SKM-1 treated with dmso at 0.1 percent for 144 hours (cell line): ENCODE results near the gene RNF11.
A peak's percentile ranks its signal among the peaks of the same experiment; 100 is the strongest.

Source experiments
- DNase-seq: peaks from one replicate; lab custom pipeline; 2025; ENCODE audit not compliant: unreplicated experiment; lab: John Stamatoyannopoulos, UW

Gene RNF11

DNA sequence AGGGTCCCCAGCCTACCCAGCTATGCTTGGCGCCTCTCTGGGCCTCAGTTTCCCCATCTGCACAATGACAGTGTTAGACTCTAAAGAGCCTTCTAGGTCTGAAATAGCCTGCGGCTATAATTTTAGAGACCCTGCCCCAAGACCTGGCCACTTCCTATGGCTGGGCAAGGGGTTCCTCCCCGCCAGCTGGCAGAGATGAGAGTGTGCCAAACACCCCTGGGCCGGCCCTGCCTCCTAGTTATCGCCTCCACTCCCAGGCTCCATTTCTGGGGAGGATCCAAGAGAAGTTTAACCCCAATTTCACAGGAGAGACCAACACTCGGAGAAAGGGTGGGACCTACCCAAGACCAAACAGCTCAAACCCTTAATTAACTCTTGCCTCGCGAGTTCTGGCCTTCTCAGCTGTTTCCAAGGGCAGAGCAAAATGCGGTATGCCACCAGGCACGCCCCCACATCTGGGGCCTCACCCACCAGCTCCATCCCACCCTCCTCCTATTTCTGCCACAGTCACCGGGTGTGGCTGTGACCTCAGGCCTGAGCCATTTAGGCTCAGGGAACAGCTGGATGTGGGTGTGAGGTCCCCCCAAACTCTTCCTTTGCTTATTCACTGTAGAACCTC, 58.6 kb downstream of the RNF11 start:
- no peak for DNase-seq

DNA sequence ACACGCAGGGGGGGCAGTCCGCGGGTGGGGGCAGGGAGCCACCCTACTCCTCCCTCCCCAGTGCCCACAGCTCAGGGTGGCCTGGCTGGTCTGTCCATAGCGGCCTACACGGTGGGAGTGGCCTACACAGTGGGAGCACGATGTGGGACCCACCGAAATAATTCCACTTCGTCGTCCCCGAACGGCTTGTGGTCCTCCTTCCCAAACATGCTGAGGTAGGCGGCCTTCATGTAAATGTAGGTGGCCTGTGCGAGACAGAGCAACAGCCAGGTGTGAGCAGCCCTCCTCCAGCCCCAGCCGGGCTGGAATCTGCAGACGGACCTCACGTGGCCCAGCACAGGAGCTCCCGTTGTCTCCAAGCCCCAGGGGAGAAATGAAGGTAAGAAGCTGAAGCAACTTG, 59.9 kb downstream of the RNF11 start:
- no peak for DNase-seq

DNA sequence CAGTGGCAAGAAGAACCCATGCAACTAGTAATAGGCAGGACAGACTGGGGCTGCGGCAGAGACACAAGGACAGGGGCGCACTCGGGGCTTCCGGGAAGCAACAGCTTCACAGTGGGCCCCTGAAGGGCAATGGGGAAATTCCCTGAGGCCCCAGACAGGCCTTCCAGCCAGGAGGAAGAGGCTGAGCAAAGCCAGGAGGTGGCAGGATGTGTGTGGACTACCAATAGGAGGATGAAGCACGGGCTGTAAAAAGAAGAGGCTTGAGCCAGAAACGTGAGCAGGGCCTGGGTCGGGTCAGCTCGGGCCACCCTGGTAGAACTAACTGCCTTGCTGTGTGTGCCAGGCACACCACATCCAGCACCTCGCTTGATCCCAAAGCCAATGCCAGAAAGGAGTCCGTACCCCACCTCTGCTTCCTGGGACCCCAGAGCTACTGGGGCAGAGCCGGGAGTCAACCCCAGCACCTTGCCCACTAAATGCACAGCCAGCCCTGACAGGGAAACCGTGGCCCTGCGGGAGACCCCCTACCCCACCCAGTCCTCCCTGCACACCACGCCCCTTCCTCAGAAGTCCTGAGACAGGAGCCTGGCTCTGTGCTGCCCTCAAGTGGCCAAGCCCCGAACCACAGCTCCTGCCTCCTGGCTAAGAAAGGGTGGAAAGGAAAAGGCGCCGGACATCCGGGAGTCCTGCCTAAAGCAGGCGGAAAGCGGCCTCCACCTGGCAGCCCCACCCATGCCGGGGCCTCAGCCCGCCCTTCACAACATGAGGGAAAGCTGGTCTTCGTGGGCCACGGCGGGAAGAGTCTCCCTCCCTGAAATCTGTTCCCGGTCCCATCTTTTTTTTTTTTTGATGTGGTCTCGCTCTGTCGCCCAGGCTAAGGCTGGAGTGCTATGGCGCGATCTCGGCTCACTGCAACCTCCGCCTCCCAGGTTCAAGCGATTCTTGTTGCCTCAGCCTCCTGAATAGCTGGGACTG, 60.6 kb downstream of the RNF11 start:
- peak; percentile 62 for DNase-seq

DNA sequence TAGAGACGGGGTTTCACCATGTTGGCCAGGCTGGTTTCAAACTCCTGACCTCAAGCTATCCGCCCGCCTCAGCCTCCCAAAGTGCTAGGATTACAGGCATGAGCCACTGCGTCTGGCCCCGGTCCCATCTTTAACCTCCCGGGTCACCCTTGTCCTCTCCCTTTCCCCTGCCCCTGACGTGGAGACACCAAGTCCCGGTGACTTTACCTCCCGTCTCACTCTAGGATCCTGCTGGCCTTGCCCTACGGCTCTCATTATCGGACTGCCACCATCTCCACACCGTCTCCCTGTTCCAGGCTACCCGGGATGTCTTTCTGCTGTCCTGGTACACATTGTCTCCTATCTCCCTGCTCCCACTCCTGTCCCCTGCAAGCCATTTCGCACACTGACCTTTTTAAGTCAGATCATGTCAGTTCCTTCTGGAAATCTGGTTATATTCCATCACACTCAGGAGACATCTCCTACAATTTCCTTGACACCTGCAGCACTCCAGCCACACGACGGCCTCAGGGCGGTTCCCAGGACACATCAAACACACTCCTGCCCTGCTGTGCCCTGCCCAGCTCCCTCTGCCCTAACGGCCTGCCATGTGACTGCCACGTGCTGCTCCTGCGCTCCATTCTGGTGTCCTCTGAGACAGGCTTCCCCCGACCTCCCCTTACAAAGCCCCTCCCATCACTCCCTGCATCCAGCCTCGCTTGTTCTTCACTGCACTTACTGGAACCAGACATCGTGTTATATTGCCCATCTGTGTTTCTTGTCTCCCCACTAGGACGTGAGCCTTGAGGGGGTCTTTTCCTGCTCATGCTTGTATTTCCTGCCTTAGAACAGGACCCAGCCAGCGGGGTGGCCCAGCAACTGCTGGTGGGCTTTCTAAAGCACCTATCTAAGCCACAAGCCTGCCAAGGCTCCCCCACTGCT, 61.6 kb downstream of the RNF11 start:
- no peak for DNase-seq

DNA sequence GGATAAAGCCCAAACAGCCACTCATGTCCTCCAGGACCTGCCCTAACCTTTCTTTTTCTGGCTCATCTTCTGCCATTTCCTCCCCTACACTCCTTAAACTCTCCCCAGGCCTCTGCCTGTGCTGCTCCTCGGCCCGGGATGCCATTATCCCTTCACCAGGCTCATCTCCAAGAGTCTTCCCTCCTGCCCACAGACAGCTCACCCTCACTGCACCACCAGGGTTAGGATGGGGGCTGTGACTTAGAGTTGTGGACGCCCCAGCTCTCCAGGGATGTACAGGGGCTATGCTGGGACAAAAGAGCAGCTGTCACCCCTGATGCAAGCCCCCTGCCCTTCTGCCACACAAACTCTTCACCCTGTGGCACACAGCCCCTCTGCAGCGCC, 62.2 kb downstream of the RNF11 start:
- DNase-seq: no peak

DNA sequence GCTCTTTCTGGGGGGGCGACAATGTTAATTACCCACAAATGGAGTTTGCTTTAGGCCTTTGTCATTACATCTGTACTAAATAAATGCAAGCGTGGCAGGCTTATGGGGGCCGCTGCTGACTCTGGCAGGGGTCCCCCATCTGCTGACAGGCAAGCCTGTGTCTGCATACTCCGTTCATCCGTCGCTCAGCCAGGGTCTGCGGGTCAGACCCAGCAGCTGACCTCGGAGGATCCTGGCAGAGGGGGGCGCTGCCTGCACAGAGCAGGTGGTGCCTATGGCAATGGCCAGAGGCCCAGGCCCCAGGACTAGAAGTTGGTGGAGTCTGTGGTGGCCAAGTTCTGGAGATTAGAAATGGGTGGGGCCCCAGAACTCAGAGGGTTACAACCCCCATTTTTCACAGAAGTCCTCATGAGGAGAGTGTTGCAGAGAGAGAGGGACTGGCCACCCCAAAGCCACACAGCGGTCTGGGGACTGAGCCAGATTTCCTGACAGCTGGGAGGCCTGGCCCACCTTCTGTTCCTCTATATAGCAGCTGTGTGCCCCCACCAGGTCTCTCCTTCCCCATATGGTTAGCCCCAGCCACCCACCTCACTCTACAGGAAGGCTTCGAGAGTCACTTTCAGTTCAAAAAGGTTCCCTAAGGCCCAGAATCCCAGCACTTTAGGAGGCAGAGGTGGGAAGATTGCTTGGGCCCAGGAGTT, 63.3 kb downstream of the RNF11 start:
- DNase-seq: no peak

DNA sequence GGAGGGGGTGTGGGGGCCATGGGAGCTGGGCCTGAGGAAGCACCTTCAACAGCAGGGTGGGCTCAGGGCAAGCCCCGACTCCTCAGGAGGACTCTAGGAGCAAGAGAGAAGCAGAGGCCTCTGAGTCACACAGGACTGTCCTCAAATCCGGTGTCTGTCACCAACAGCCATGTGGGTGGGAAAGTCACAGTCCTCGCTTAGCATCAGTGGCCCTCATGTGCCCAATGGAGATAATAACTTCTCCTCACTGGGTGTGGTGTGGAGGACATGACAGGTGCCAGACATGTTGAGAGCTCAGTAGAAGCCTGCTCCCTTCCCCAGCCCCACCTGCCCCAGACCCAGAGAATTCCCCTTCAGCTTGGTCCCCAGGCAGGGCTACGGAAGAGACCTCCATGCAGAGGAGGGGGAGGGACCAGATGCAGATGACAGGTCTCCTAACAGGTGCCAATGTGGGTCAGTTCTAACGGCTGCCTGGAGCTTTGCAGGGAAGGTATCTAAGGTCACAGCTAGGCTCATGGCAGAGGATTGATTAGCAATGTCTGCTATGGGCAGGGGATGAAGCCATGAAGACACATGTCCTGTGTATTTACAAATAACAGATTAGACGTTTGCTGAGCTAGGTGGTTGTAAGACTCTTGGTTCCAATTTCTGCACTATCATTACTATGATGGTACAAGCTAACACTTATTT, 64.1 kb downstream of the RNF11 start:
- DNase-seq: no peak

DNA sequence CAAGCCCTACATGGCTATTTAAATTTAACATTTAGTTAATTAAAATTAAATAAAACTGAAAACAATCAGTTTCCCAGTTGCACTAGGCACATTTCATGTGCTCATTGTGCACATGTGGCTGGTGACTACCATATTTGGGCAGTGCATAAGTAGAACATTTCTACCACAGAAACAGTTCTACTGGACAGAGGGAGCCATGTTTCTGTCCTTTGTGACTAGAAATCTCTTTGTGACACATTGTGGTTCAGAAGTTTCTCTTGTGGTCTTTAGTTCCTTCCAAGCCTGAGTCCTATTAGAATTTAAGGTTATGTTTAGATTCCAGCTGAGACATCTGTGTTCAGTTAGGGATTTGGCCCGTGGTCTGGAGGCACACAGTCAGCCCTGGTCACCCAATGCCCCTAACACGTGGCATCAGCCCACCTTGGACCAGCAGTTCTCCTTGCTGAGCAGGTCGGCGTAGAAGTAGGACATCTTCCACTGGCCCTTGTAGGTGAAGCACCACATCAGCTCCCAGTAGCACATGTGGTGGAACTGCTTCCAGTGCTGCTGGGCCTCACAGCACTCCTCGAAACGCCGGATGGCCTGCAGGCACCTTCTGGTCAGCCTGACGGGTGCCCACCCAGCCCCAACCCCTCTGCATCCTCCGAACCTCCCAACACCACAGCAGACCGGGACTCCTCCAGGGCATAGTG, 65.2 kb downstream of the RNF11 start:
- DNase-seq: no peak

DNA sequence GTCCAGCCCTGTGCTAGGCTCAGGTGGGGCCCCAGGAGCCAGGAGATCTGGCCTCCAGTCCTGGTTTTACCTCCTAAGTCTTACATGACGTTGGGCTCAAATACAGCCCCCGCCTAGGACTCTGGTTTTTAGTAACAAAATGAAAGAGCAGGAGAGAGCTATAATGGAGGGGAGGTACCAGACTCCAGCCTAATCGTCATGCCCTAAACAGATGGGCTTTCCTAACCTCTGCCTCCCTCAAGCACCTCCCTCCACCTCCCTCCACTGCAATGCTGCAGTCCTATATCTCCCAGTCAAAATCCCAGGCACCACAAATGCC, 65.7 kb downstream of the RNF11 start:
- no peak for DNase-seq

DNA sequence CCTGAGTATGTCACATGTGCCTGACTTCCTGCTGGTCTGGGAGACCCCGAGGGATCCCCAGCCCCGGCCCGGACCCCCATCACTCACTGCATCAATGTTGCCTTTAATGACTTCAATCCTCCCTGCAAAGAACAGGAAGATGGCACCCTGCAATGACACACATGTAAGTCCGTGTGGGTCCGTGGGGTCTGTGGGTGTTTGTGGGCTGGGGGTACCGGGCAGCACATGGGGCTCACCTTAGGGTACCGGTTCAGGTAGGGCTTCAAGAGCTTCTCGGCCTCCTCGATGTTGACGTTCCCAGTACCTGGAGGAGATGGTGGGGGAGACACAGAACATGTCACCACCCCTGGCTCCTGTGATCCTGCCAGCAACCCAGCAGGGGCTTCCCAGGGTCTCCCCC, 66.2 kb downstream of the RNF11 start:
- DNase-seq: no peak

DNA sequence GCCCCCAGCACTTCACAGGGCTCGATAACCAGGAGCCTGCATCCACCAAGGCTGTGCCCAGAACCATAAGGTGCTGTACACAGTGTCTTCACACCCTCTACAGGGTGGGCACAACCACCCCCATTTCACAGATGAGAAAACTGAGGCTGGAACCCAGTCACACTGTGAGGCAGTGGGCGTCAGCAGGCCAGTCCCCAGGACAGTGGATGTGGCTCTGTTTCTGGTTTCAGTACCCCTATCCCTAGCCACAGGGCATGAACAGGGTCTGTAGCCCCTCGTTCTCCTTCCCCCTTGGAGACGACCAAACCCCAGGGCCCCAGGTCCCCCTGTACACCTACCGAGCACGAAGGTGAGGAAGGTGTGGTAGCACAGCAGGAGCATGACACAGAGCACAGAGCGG, 66.7 kb downstream of the RNF11 start:
- no peak for DNase-seq

DNA sequence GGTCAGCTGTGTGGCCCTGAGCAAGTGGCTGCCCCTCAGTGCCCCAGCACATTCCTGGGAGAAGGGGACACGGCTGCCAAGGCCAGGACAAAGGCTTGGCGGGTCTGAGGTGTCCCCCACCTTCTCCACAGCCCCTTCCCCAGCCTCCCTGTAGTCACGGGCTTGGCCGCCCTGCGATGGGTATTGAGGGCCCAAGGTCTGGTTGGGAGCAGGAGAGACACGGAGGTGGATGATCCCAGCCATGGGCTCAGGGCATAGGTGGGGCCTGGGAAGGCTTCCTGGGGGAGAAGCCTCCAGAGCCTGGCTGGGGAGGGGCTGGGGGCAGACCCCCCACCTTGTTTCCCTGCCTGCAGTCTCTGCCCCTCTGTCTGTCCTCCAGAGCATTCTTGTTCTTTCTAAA, 67.2 kb downstream of the RNF11 start:
- no peak for DNase-seq

DNA sequence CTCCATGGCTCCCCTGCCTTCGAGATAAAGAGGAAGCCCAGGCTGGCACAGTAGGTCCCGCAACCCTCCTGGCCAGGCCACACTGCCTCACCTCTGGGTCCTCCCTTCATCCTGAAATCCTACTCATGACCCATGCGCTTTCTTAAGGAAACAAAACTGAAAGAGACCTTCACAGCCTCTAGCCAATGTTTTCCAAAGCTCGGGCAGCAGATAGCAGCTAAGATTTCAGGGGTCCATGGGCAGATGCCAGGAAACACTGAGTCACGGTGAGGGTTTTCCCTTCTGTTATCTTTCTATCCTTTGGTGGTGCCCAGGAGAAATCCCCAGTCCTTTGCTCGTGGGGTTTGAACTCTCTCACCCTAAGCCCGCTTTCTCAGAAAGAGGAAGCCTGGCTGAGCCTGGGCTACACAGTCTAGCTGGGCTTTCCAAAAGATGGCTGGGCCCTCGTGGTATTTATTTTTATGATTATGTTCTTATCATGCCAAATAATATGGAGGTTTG, 67.7 kb downstream of the RNF11 start:
- no peak for DNase-seq

DNA sequence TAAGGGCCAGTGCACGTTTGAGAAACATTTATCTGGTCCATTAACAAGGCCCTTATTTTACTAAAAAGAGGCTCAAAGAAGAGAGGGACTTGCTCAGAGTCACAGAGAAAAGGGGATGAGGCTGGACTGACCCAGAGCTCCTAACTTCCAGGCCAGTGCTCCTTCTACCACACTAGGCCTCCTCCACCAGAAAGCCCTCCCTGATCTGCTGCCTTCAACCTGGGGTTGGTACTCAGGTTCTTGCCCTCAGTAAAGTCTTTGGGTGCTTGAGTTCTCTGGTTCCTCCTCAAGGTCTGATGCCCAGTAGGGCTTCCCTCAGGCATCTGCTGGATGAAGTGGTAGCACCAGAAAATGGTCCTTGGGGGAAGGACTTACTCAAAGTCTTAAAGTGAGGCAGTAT, 68.3 kb downstream of the RNF11 start:
- DNase-seq: no peak

DNA sequence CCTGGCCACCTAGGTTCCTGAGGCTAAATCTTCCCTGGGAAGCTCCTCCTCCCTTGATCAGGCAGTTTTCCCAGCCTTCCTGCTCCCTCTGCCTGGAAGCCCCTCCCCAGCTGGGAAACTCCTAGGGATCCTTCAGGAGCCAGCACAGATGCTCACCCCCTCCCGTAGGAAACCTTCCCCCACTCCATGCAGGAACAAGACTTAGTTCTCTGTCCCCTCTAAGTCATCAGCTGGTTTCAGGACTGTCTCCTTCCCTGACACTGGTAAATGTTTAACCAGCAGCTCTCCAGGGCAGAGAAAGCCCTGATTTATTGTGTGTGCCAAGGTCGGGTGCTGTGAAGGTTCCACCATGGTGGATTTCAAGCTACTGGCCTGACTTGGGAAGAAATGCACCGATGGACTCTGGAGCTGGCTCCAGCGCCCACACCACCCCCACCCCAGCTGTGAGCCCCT, 69.3 kb downstream of the RNF11 start:
- DNase-seq: no peak

DNA sequence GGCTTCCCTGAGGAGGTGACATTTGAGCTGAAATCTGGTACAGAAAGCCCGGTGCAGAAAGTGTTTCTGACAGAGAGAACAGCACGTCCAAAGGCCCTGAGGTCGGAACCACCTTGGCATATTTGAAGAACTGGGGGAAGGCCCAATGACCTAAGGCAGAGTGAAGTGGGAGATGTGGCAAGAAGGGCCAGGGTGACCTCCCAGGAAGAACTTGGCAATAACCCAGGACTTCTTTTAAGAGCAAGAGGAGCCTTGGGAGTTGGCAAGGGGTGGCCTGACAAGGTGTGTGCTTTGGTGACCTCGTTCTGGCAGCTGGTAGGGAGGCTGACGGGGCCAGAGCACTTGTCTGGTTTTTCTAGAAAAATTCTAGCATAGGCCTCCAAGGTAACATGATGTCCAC, 70.9 kb downstream of the RNF11 start:
- no peak for DNase-seq

DNA sequence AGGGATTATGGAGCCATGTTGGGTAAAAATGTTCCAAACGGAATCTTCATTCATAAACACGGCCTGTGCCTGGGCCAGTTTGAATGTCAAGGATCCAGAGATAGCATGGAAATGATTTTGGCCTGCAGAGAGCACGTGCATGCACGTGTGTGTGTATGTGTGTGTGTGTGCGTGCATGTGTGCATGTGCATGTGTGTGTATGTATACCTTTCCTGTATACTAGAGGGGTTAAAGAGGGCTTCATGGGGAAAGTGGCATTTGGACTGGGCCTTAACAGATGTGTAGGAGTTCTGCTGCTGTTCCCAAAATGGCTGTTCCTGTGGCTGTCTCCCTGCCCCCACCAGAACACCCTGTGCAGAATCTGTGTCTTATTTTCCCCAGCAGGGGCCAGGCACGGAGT, 72.6 kb downstream of the RNF11 start:
- DNase-seq: no peak

DNA sequence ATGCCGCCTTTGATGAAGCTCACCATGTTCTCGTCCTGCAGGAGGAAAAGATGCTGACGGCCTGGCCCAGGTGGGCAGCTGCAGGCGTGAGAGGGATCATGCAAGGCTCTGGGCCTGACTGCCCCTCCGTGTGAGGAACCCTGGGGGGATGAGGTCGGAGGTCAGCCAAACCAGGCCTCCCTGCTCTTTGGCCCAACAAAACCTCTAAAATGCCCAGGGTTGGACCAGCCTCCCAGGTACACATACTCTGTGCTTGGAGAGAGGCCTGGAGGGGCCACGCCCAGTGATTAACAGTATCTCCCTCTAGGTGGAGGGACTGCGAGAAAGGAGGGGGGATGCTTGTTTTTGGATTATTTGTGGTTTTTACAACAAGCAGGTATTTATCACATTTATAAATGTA, 73.2 kb downstream of the RNF11 start:
- DNase-seq: no peak

DNA sequence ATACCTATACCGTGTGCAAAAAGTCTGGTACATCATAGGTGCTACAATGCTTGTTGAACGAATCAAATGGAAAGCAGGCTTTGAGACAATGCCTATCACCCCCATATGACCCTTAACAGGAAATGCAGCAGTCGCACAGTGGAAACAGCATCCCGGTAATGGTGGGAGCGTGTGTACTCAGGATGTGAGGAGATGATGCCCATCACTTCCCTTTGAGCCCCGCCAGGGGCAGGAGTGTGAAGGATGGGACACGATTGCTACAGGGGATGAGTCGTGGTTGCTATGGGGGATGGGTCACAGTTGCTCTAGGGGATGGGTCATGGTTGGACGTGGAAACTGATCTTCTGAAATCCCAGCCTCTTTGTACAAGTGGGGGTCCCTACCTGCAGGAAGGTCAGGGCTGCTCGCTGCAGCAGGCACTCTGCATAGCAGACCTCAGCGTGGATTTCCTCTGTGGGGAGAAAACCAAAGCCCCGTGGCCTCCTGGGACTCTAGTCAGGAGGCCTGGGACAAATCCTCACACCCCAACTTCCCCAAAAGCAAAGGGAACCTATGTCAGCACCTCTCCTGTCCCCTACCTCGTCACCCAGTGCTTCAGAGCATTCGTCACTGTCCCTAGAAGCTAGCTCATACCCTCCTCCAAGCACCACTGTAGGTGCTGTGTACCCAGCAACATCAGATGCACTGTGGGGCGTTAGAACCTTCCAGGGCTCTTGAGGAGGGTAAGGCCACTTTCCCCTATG, 75.0 kb downstream of the RNF11 start:
- peak; percentile 30 for DNase-seq
